KMS-11 (cell line): ENCODE results near the gene THOC5.
"Not testable (repeated sequence)": the region's sequence is repeated elsewhere in the genome, so short reads cannot be mapped to it uniquely, and the experiment has no call there.

Experiments
- H2AFZ ChIP-seq: fragments of 200-600 bp; sonication (generic); 2 replicates; pipeline ENCODE4 v1.6.1; 2016; ENCODE audit warnings: antibody characterized with exemption, mixed run types, low read depth
- H3K27ac ChIP-seq: fragments of 200-600 bp; sonication (generic); 2 replicates; pipeline ENCODE4 v1.6.1; 2016; ENCODE audit warnings: mild to moderate bottlenecking, mixed run types
- H3K27me3 ChIP-seq: fragments of 200-600 bp; sonication (generic); 2 replicates; pipeline ENCODE4 v1.6.1; 2017; ENCODE audit warnings: mild to moderate bottlenecking, low read depth, mixed run types, moderate library complexity; ENCODE audit not compliant: insufficient read depth
- H3K36me3 ChIP-seq: fragments of 200-600 bp; sonication (generic); 2 replicates; pipeline ENCODE4 v1.6.1; 2017; ENCODE audit warnings: mild to moderate bottlenecking, mixed run types; ENCODE audit not compliant: insufficient read depth
- H3K4me1 ChIP-seq: fragments of 200-600 bp; sonication (generic); 2 replicates; pipeline ENCODE4 v1.6.1; 2016; ENCODE audit warnings: mild to moderate bottlenecking, low read depth, mixed run types; ENCODE audit not compliant: poor library complexity, severe bottlenecking
- H3K4me2 ChIP-seq: fragments of 200-600 bp; sonication (generic); 2 replicates; pipeline ENCODE4 v1.7.0; 2016; ENCODE audit warnings: mild to moderate bottlenecking, mixed run types
- H3K4me3 ChIP-seq: fragments of 200-600 bp; sonication (generic); IDR thresholded peaks from 2 replicates; pipeline ENCODE4 v1.6.1; 2017; ENCODE audit warnings: low read depth, low read length, mixed read lengths; ENCODE audit not compliant: insufficient read depth
- H3K79me2 ChIP-seq: fragments of 200-600 bp; sonication (generic); 2 replicates; pipeline ENCODE4 v1.6.1; 2016; ENCODE audit warnings: low read depth, mixed run types; ENCODE audit not compliant: insufficient read depth
- H3K9ac ChIP-seq: fragments of 200-600 bp; sonication (generic); 2 replicates; pipeline ENCODE4 v1.6.1; 2016; ENCODE audit warnings: mild to moderate bottlenecking, mixed run types
- H4K20me1 ChIP-seq: fragments of 200-600 bp; sonication (generic); 2 replicates; pipeline ENCODE4 v1.6.1; 2016; ENCODE audit warnings: mild to moderate bottlenecking, mixed run types; ENCODE audit not compliant: insufficient read depth
- TF ChIP-seq, protein P1 (sequence below): fragments of 200-600 bp; sonication (generic); conservative IDR thresholded peaks from 2 replicates; pipeline ENCODE4 v1.6.1; 2017; ENCODE audit warnings: low read depth, mild to moderate bottlenecking, antibody characterized with exemption, low read length, moderate library complexity, mixed read lengths

Gene THOC5

DNA sequence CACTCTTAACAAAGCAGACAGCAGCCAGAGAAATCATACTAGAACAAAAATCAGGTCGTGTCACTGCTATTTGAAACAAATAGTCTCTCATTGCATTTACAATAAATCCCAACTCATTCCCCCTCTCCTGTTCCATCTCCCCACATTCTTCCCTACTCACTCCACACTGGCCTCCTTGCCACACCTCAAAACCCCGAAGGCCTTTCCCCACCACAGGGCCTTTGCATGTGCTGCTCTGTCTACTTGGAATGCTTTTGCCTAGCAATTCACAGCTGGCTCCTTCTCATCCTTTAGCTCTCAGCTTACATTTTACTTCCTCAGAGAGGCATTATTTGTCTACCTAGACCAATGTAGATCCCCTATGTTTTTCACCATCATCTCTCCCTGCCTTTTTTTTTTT lies 6.3 kb upstream of the THOC5 start:
- no peaks in the 10 kb centered on the region for H4K20me1 ChIP-seq
- no peak overlapping the region for H3K4me2 ChIP-seq
- no peaks in the 10 kb centered on the region for H3K79me2 ChIP-seq
- no peak overlapping the region for H2AFZ ChIP-seq
- TF ChIP-seq, protein P1, sequence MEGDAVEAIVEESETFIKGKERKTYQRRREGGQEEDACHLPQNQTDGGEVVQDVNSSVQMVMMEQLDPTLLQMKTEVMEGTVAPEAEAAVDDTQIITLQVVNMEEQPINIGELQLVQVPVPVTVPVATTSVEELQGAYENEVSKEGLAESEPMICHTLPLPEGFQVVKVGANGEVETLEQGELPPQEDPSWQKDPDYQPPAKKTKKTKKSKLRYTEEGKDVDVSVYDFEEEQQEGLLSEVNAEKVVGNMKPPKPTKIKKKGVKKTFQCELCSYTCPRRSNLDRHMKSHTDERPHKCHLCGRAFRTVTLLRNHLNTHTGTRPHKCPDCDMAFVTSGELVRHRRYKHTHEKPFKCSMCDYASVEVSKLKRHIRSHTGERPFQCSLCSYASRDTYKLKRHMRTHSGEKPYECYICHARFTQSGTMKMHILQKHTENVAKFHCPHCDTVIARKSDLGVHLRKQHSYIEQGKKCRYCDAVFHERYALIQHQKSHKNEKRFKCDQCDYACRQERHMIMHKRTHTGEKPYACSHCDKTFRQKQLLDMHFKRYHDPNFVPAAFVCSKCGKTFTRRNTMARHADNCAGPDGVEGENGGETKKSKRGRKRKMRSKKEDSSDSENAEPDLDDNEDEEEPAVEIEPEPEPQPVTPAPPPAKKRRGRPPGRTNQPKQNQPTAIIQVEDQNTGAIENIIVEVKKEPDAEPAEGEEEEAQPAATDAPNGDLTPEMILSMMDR = no peak
- no peak overlapping the region for H3K27ac ChIP-seq
- no peaks in the 10 kb centered on the region for H3K27me3 ChIP-seq
- H3K9ac ChIP-seq = no peak overlapping the region
- no peak overlapping the region for H3K4me3 ChIP-seq
- H3K4me1 ChIP-seq = no peaks in the 10 kb centered on the region
- H3K36me3 ChIP-seq = no peaks in the 10 kb centered on the region

GRCh38 chr22:29559030-29559429 lies 5.5 kb upstream of the THOC5 start:
- TF ChIP-seq, protein P1 = no peak

DNA sequence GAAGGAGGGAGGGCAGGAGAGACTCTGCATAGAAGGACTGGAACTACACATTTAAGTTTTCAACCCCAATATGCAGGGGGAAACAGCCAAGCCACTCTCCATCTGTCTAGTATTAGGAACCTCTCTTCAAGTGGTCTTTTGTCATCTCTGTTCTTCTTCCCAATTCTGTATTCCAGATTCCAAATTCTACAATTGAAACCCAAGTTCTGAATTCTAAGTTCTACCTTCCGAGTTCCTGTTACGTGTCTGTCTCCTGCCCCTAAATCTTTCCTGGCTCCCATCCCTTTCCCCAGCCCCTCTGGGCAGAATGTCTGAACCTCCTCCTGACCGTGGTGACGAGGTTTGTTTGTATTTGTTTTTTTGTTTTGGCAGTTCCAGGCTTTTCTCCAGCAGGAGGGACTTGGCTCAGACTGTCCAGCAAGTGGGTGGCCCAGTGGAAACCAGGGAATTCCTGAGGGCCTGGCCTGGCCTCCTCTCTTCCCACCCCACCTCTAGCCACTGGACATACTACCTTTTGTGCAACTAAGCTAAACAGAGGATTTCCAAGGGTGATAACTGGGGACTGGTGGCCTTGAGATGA lies 1.6 kb upstream of the THOC5 start:
- Histone ChIP-seq H3K9ac (no peak overlapping the region), H3K36me3 (no peaks in the 10 kb centered on the region), H3K27ac (no peak overlapping the region), H4K20me1 (no peaks in the 10 kb centered on the region), H3K4me3 (no peak overlapping the region), H3K4me1 (peaks cover 8% of the 10 kb centered on the region), H3K4me2 (no peak overlapping the region), H3K27me3 (no peaks in the 10 kb centered on the region), H3K79me2 (peaks cover 4% of the 10 kb centered on the region; the same call in 1 of the 2 replicates), H2AFZ (no peak overlapping the region)
- TF ChIP-seq, protein P1 = no peak

More at GRCh38 chr22:29559030-29559429, 5.5 kb upstream of the THOC5 start:
- Histone ChIP-seq H3K27me3 (no peaks in the 10 kb centered on the region), H3K4me1 (peaks cover 8% of the 10 kb centered on the region), H3K79me2 (no peaks in the 10 kb centered on the region), H3K4me3 (no peak overlapping the region), H3K4me2 (no peak overlapping the region), H3K27ac (no peak overlapping the region), H4K20me1 (no peaks in the 10 kb centered on the region), H3K9ac (no peak overlapping the region), H2AFZ (no peak overlapping the region), H3K36me3 (no peaks in the 10 kb centered on the region)

DNA sequence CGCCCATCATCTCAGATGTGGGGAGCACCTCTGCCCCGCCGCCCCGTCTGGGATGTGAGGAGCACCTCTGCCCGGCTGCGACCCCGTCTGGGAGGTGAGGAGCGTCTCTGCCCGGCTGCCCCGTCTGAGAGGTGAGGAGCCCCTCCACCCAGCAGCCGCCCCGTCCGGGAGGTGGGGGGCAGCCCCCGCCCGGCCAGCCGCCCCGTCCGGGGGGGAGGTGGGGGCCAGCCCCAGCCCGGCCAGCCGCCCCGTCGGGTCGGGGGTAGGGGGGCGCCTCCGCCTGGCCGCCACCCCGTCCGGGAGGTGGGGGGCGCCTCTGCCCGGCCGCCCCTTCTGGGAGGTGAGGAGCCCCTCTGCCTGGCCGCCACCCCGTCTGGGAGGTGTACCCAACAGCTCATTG lies 1.2 kb downstream of the THOC5 start:
- H3K27me3 ChIP-seq, H3K27ac ChIP-seq, H3K36me3 ChIP-seq, H3K9ac ChIP-seq, H3K79me2 ChIP-seq, H2AFZ ChIP-seq, H3K4me1 ChIP-seq, H3K4me3 ChIP-seq, H4K20me1 ChIP-seq: not testable (repeated sequence)
- peak overlapping the region; percentile 85; the same call in 1 of the 2 replicates for H3K4me2 ChIP-seq

DNA sequence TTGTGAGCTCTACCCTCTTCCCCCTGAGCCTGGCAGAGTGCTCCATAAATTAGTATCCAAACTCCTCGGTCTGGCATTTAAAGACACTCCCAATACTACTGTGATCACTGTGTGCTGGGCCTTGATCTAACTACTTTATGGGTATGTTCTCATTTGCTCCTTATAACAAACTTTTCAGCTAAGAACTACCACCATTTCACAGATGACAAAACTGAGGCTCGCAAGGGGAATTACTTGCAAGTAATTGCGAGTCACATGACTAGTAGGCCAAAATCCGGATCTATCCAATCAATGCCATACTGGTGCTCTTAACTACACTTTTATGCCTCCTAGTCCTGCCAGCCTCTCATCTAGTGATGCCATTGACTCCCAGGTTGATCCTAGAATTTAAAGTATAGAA lies 3.6 kb downstream of the THOC5 start:
- H3K9ac ChIP-seq = no peak overlapping the region
- H4K20me1 ChIP-seq = no peaks in the 10 kb centered on the region
- peaks cover 4% of the 10 kb centered on the region; the same call in 1 of the 2 replicates for H3K79me2 ChIP-seq
- no peak overlapping the region for H3K27ac ChIP-seq
- H3K4me3 ChIP-seq = no peak overlapping the region
- H3K4me2 ChIP-seq = no peak overlapping the region
- TF ChIP-seq, protein P1 = no peak
- H2AFZ ChIP-seq = no peak overlapping the region
- H3K4me1 ChIP-seq = peaks cover 8% of the 10 kb centered on the region
- no peaks in the 10 kb centered on the region for H3K36me3 ChIP-seq
- H3K27me3 ChIP-seq = no peaks in the 10 kb centered on the region

DNA sequence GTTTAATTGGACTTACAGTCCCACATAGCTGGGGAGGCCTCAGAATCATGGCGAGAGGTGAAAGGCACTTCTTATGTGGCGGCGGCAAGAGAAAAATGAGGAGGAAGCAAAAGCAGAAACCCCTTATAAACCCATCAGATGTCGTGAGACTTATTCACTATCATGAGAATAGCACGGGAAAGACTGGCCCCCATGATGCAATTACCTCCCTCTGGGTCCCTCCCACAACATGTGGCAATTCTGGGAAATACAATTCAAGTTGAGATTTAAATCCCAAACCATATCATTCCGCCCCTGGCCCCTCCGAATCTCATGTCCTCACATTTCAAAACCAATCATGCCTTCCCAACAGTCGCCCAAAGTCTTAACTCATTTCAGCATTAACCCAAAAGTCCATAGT lies 8.5 kb downstream of the THOC5 start:
- H3K79me2 ChIP-seq, H3K27me3 ChIP-seq, H2AFZ ChIP-seq, H3K4me3 ChIP-seq, H4K20me1 ChIP-seq, H3K9ac ChIP-seq, H3K4me1 ChIP-seq, H3K27ac ChIP-seq, H3K36me3 ChIP-seq, H3K4me2 ChIP-seq: not testable (repeated sequence)
